NCI-H2196 treated with DMSO at 0.1 percent for 48 hours (cell line): Measurements from ENCODE around the gene KRT33A.
"Not testable (repeated sequence)": the region's sequence is repeated elsewhere in the genome, so short reads cannot be mapped to it uniquely, and the experiment has no call there.

Experiments
- DNase-seq: peaks from one replicate; lab custom pipeline; 2025; ENCODE audit not compliant: unreplicated experiment; lab: John Stamatoyannopoulos, UW

KRT33A gene

GRCh38 chr17:41366070-41366469 lies 15.4 kb upstream of the KRT33A start:
- DNase-seq: no peak

- DNase-seq: no peak
These were observed 13.3 kb upstream of the KRT33A start for GRCh38 chr17:41363881-41364280.

- DNase-seq: no peak
These were observed 9.8 kb upstream of the KRT33A start for GRCh38 chr17:41360296-41360995.

GRCh38 chr17:41354536-41354935 lies 3.9 kb upstream of the KRT33A start:
- DNase-seq: no peak

GRCh38 chr17:41352597-41353366 lies 2.2 kb upstream of the KRT33A start:
- DNase-seq: no peak

- no peak for DNase-seq
These were observed 549 bp upstream of the KRT33A start for GRCh38 chr17:41351177-41351576.

GRCh38 chr17:41347869-41348760 lies 2.5 kb downstream of the KRT33A start:
- DNase-seq: no peak

- not testable (repeated sequence) for DNase-seq
These were observed 4.2 kb downstream of the KRT33A start for GRCh38 chr17:41346421-41346820.

GRCh38 chr17:41345992-41346391 lies 4.6 kb downstream of the KRT33A start:
- DNase-seq: no peak

- DNase-seq: no peak
These were observed 7.6 kb downstream of the KRT33A start for GRCh38 chr17:41343029-41343428.

- no peak for DNase-seq
These were observed 9.4 kb downstream of the KRT33A start for GRCh38 chr17:41340934-41341861.

- DNase-seq: no peak
These were observed 10.1 kb downstream of the KRT33A start for GRCh38 chr17:41340494-41340893.

GRCh38 chr17:41339571-41340172 lies 11.0 kb downstream of the KRT33A start:
- no peak for DNase-seq

- DNase-seq: no peak
These were observed 11.6 kb downstream of the KRT33A start for GRCh38 chr17:41338961-41339485.

- no peak for DNase-seq
These were observed 14.9 kb downstream of the KRT33A start for GRCh38 chr17:41335747-41336146.

GRCh38 chr17:41334385-41335305 lies 16.0 kb downstream of the KRT33A start:
- DNase-seq: no peak

GRCh38 chr17:41333836-41334235 lies 16.8 kb downstream of the KRT33A start:
- DNase-seq: no peak

- DNase-seq: no peak
These were observed 17.5 kb downstream of the KRT33A start for GRCh38 chr17:41333098-41333497.

GRCh38 chr17:41332239-41332638 lies 18.4 kb downstream of the KRT33A start:
- DNase-seq: no peak
